DOHH2 (cell line): ENCODE data around the gene P3H1.

Source experiments
- CTCF ChIP-seq: fragments of 200-600 bp; sonication (generic); IDR thresholded peaks from one replicate; pipeline ENCODE4 v1.5.1; 2014; ENCODE audit warnings: antibody characterized with exemption, mild to moderate bottlenecking, low read depth, low read length; ENCODE audit not compliant: poor library complexity, severe bottlenecking
- EZH2phosphoT487 ChIP-seq: fragments of 200-600 bp; sonication (generic); IDR thresholded peaks from 2 replicates; pipeline ENCODE4 v1.6.1; 2017; ENCODE audit warnings: borderline replicate concordance, mild to moderate bottlenecking, antibody characterized with exemption, low read length, moderate library complexity, mixed read lengths

GRCh38 chr1:42750041-42750440 lies 16.8 kb downstream of the P3H1 start:
- TF ChIP-seq CTCF (no peak), EZH2phosphoT487 (no peak)
